HepG2 (cell line): ENCODE data around the gene AEBP1.

Experiments
- CHD2 ChIP-seq: IDR thresholded peaks from 2 replicates; pipeline ENCODE4 v1.6.1; 2011; ENCODE audit warnings: low read depth, low read length, improper control_type of control experiment
- NFRKB ChIP-seq: fragments of 450-650 bp; IDR thresholded peaks from 2 replicates; pipeline ENCODE4 v1.6.1; 2017
- TAF1 ChIP-seq: sonication (generic); formaldehyde crosslinking; IDR thresholded peaks from 2 replicates; pipeline ENCODE4 v1.4.0; 2020; ENCODE audit warnings: missing genetic modification reagents

DNA sequence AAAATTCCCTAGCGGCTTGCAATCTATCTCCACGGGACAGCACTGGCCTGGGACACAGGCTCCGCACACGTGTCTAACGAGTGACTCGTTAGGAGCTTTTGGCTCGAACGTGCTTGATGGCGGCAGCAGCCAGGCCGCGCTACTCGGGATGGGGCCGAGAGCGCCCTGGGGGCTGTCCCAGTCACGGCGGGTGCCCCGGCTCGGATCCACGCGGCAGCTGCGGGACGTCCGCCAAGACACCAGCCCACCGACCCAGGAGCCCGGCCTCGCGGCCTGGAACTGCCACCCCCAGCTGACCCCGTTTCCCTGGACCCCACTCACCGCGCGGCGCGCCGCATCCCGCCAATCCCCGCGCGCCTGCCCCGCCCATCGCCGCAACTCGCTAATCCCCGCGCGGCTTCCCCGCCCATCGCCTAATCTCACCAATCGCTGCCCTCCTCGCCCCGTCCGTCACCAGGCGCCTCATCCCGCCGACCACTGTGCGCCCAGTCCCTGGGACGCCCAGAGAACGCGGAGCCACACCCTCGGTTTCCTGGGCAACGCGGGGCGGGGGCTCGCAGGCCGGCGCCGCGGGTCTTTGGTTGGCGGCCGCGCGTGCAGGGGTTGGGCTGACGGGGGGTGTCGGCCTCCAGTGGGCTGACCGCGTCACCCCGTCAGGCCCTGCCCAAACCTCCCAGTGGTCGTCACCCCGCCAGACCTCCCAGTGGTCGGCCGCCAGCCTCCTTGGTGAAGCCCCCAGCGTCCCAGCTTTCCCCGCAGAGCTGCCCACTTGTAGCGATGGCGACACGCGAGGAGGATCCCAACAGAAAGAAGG is 19.3 kb downstream of the AEBP1 start, which contains the start of gene POLD2:
- TF ChIP-seq NFRKB (no peak), TAF1 (peak; percentile 77), CHD2 (no peak)
